ENCODE data around the gene MCF2L2.
"Not testable (repeated sequence)": the region's sequence is repeated elsewhere in the genome, so short reads cannot be mapped to it uniquely, and the experiment has no call there.

MCF2L2 gene

DNA sequence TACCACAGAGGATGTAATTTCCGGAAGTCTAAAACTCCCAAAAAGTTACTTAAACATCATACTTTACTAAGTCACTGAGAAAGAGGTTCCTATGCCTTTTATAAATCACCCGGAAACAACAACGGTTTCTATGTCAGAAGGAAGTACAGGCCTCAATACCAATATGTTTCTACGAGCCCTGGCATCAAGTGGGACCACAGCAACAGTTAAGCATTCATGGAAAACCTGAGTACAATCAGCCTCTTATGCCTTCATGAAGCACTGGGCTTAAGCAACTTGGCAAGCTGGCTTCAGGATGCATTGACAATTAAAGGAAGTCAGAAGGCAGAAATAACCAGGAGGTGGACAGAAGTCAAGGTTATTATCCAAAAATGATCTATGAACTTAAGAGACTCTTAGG, 194.5 kb downstream of the MCF2L2 start:
- DNase-seq (ENCODE audit: low spot score), result no peak

- DNase-seq (ENCODE audit: low spot score), result no peak
Measured at GRCh38 chr3:183230826-183231225, 197.6 kb downstream of the MCF2L2 start.

- DNase-seq (ENCODE audit: low spot score), result not testable (repeated sequence)
Measured at GRCh38 chr3:183230251-183230650, 198.2 kb downstream of the MCF2L2 start.

DNA sequence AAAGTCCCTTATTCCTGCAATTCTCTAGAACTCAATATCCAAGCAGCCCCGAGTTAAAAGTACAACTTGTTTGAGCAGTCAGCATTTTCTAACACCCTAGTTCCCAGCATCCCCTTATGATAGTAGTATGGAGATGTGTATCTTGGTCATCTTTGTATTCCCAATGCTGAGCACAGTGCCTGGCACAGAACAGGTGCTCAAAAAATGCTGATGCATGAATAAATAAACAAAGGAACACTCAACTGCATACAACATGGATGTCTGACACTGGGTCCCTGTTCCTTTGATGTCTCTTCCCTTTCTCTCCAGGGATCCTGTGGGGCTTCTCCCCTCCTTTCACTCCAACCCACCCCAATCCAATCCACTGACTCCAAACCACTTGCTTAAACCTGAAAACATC, 199.2 kb downstream of the MCF2L2 start:
- DNase-seq (ENCODE audit: low spot score), result no peak

GRCh38 chr3:183227586-183227985, 200.8 kb downstream of the MCF2L2 start:
- no peak for DNase-seq (ENCODE audit: low spot score)

- DNase-seq (ENCODE audit: low spot score), result no peak
Measured at GRCh38 chr3:183226333-183226890, 202.0 kb downstream of the MCF2L2 start.

GRCh38 chr3:183224180-183224970, 204.0 kb downstream of the MCF2L2 start:
- DNase-seq (ENCODE audit: low spot score), result no peak

- no peak for DNase-seq (ENCODE audit: low spot score)
Measured at GRCh38 chr3:183222631-183223235, 205.7 kb downstream of the MCF2L2 start.

GRCh38 chr3:183220828-183221227, 207.6 kb downstream of the MCF2L2 start:
- no peak for DNase-seq (ENCODE audit: low spot score)

DNA sequence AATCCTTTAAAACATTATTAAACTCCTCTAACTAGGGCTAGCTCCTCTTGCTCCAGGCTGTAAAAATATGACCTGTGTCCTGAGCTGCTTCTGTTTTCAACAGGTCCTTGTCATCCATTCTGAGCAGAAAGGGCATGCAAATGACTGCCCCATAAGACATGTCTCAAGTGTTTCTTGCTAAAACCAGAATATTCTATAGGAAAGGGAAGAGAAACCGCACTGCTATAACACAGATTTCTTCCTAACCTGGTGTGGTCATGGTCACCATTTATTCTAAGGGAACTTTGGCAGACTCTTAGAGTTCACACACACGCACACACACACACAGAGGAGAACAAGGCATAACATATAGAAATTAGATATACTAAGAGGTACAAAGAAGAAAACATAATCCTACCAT, 209.6 kb downstream of the MCF2L2 start:
- DNase-seq (ENCODE audit: low spot score), result no peak

DNA sequence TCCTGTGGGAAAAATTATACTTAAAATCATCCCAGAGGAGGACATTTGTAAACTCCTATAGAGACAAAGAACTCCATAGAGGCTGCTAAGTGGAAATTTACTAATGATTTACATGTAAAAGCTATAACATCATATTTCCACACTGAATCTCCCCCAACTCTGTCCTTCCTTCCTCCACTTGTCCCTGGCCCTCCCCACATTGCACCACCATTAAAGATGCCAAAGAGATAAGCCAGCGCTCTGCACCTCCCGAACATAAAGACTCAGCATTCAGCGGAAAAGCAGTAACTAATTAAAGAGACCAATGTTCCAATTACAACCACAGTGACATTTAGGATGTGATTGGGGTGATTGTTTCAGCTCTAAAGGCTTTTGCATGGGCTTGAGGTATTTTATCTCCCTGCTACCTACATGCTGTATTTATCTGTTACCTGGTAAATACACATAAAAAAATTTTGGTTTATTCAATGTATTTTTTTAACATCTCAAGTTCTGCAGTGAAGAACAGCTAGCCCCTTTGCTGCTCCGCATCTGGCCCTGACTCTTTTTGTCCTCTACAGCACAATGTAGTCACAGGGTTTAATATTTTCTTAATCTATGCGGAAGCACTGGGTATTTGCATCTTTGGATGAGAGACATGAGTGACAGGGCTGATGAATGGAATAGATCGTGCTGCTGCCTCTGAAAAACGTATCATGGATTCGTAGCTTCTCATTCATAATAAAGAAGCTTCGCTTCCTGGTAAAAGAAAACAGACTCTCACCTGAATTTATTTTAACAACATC, 210.7 kb downstream of the MCF2L2 start:
- DNase-seq (ENCODE audit: low spot score), result no peak

GRCh38 chr3:183215591-183216202, 212.7 kb downstream of the MCF2L2 start:
- DNase-seq (ENCODE audit: low spot score), result no peak

DNA sequence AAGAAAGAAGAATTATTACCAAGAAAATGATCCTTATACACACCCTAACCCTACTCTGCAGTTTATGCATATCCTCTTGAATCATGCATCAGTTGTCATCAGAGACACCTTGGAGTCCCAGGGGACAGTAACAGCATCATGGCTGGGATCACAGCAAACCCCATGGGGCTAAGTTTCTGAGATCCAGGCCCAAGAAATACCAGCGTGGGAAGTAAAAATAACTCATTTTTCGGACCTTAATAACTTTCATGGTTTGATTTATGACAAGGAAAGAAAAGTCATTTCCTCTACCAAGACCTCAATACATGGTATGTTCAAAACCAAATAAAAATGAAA, 214.2 kb downstream of the MCF2L2 start:
- DNase-seq (ENCODE audit: low spot score), result no peak

- no peak for DNase-seq (ENCODE audit: low spot score)
Measured at GRCh38 chr3:183213415-183214276, 214.8 kb downstream of the MCF2L2 start.

DNA sequence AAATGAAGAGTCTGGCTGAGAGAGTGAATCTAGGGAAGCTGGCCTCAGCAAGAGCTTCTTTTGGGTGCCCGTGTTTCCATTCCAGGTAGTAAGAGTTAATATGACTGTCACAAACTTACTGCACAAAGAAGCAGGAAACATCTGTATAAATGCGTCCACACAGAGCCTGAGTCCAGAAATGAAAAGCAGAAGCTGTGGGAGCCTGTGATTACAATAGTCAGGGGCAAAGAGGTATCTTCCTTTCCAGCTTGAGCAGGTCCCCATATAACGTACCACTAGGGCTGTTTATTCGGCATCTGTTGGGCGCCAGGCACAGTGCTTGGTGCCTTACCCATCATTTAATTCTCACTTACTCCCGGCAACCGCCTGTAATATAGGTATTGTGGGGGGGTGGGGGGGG, 215.9 kb downstream of the MCF2L2 start:
- DNase-seq (ENCODE audit: low spot score), result no peak

GRCh38 chr3:183212096-183212495, 216.3 kb downstream of the MCF2L2 start:
- DNase-seq (ENCODE audit: low spot score), result no peak

DNA sequence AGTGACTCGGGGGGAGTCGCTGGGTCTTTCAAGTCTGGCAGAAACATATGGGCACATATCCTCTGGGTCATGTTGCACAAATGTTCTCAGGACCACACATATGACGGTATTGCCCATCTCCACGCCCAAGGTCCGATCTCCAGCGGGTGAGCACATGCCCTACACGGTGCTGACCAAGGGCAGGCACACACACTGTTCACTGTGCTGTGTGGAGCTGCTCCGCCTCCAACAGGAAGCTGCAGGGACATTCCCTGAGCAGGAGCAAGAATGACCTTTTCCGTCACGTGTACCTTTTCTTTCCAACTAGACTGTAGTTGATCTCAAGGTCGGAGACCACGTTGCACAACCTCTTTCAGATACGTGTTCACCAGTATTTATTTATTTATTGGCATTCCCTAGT, 217.1 kb downstream of the MCF2L2 start:
- no peak for DNase-seq (ENCODE audit: low spot score)

GRCh38 chr3:183210862-183211341, 217.5 kb downstream of the MCF2L2 start:
- DNase-seq (ENCODE audit: low spot score), result no peak

DNA sequence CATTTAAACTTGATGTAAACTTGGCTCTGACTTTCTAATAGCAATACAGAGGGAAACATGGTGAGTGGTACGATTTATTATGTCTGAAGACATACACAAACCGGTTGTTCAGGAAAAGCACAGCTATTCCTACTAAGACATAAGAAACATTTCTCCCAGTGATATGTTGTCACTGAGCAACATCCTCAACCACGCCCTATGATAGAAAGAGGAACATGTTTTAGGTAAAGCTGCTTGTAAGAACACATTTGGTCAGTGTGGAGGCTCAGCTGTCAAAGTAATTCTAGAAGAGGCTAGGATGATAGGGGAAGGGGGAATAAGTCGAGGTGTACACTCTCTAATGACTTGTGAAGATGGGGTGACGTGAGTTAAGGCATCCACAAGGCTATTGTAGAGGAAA, 218.1 kb downstream of the MCF2L2 start:
- DNase-seq (ENCODE audit: low spot score), result no peak

DNA sequence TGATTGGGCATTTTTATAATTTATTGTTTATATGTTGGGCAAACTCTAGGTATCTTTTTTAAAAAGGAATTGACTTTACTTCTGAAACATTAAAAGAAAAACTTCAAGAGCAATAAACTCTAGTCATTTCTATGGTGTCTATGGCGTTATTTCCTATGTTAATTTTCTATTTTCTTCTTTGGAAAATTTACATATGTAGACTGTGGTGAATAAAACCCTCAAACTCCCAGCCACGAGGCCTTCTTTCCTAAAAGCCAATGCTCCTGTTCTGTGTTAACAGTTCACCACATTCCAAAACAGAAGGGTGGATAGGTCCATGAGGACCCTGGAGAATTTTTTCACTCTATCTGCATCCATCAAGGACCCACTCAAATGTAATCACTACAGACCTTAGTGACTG, 219.6 kb downstream of the MCF2L2 start:
- DNase-seq (ENCODE audit: low spot score), result no peak

DNA sequence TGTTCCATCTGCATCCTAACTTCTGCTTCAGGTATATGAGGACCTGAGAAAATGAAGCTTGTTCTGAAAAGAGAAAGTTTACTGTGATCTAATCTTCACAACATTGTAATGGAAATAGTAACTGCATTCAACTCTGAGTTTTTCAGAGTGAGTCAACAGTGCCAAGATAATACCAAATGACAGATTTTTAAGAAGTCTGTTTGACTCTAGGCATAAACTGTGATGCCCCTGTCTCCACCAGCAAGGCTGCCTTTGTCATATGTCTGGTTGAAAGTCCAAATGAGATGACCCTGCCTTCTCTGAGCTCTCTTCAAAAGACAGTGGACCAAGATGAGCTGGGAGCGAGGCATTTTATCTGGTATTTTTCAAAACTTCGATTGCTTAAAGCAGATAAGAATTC, 220.2 kb downstream of the MCF2L2 start:
- DNase-seq (ENCODE audit: low spot score), result no peak

All from cerebellar cortex (tissue), 1 donor.